AG20443 (cell line): ENCODE measurements around the gene CEP104.
"Not testable (repeated sequence)": the region's sequence is repeated elsewhere in the genome, so short reads cannot be mapped to it uniquely, and the experiment has no call there.

Source experiments
- DNase-seq: peaks from one replicate; pipeline ENCODE4 v3.0.0; 2012; ENCODE audit warnings: low spot score, mixed read lengths

Gene CEP104

DNA sequence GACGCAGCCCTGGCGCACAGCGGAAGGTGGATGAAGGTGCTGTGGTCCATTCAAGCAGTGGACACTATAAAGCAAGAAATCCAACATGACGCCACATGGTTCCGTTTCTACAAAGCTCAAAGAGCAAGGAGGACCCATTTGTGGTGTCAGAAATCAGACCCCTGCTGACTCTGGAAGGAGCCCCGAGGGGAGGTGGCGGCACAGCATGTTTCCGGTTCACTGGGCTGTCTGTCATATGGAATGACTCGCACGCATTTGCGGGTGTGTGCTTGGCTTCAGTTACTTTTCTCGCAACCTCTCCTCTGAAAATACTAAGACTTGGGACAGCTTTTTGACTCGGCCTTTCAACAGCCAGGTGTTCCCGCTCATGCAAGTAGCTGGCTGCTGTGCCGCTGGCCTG, 31.7 kb downstream of the CEP104 start:
- DNase-seq, result no peak

DNA sequence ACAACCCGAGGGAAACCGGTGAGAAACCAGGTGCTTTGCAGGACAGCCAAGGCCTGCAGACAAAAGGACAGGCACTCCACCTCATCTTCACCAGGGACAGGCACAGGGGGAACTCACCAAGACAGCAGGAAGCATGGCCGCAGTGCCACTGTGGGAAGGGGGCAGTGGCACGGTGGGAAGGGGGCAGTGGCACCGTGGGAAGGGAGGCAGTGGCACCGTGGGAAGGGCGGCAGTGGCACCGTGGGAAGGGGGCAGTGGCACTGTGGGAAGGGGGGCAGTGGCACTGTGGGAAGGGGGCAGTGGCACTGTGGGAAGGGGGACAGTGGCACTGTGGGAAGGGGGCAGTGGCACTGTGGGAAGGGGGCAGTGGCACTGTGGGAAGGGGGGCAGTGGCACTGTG, 32.4 kb downstream of the CEP104 start:
- no peak for DNase-seq

DNA sequence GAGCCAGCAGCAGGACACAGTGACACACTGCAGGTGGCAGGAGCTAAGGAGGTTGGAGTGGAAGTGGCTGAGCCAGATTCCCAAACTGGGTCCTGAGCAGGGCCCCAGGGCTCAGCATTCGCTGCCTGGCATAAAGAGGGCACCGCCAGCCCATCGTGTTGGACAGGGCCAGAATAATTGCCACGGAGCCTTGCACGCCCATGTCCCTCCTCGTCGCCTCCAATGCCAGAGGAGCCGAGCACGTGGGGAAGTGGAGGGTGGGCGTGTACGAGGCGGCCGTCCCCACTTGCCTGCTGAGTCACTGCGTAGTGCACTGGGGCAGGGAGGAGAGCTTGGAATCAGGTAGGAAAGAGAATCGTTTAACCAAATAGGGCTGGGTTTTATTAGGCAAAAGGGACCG, 34.6 kb downstream of the CEP104 start:
- DNase-seq, result no peak

DNA sequence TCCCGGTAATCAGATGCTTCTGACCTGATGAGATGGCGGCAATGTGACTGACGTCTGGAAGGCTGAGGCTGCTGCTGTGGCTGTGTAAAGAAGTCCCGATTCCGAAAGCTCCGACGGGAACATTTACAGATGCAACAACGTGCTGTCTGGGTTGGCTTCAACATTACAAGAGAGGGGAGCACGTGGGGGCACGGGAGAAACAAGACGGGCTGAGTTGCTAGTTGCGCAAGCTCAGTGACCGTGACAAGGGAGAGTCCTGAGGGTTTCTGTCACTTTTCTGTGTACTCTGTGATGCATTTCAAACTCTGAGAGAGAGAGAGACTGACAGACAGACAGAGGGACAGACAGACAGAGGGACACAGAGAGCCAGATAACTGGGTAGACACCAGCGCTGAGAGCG, 35.1 kb downstream of the CEP104 start:
- DNase-seq, result no peak

DNA sequence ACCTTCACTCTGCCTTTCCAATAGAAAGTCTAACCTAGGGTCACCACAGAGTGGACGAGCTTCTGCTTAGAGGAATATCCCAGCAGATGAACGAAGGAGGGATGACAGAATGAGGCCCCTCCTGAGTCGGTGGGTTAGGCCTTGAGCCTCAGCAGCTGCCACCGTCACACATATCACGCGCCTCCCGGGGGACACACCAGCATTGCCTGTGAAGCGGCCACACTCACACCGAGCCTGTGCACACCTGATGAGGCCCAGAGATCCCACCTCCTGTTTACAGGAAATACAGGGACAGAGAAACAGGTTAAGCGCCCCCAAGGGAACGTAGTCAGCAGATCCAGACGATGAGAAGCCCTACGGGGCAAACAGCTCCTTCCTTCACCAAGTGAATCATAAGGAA, 35.6 kb downstream of the CEP104 start:
- DNase-seq, result no peak

DNA sequence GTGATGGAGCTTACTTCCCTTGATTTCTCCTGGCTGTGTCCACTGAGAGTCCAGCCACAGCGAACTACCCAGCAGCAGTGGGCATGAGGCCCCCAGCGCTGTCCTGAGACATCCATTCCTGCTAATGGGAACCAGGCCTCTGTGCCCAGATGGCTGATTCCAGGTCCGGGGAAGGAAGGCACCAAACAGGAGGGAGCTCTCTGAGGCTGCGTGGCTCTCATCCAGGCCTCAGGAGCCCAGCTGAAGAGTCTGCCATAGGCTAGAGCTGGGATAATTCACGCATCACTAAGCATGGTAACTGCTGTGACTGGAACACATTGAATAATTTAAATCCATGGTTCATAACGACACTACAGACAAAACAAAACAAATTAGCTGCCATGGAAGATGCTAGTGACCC, 36.0 kb downstream of the CEP104 start:
- DNase-seq, result no peak

DNA sequence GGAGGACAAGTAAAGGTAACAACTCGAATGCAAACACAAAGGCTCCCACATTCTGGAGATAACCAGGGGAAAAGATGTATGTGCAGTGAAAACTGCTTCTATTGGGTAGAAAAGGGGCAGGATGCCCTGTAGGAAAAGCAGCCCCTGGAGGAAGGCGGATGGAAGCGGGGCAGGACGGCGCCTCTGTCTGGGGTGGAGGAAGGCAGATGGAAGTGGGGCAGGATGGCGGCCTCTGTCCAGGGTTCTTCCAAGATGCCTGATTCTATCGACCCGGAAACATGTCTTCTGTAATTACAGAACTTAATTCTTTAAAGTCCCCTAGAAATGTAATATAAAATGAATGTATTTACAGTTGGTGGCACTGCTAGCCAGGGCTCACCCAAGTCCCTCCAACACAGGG, 36.7 kb downstream of the CEP104 start:
- no peak for DNase-seq

DNA sequence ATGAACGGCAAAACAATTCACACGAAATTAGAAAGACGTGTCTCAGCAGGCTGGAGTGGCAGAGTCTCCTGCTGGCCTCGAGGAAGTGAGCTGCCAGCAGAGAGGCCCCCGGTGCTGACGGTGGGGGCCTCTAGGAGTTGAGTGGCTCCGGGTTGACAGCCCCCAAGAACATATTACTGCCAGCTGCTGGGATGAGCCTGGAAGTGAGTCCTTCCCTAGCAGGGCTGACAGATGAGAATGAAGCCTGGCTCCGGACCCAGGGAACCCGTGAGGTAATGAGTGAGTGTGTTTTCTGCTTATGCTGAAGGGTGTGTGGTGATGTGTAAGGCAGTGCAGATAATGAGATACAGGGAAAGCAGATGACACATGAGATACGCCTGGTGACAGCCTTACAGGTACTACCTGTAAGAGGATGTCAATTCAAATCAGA, 37.2 kb downstream of the CEP104 start:
- DNase-seq, result no peak

DNA sequence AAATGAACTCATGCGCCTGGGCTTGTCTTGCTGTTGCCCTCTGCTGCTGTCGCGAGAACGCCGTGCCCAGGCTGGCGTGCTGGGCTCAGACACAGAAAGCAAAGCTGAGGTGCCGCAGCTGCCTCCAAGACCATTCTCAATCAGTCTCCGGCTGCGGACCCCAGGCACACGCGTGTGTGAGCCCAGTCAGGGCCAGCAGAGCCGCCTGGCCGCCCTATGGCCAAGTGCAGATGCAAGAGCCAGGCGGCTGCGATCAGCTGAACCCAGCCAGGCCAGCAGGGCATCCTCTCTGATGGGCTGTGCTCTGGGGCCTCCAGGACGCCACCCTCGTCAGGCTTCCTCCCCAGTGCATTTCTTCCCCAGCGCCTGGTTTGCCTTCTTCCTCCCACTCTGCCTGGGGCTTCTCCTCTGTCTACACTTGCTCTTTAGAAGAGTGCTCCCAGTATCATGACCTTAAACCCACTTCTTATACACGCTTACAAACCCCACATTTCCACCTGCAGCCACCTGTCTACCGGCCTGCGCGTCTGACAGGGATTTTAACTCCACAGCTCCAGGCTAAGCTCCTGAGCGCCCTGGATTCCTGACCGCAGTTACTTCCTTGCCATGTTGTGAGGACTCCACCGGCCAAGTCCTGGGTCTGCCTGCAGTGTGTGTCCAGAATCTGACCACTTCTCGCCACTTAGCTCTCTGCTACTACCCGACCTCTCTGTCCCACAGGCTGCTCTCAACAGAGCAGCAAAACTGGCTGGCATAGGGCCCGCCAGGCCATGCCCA, 39.0 kb downstream of the CEP104 start:
- DNase-seq, result no peak

DNA sequence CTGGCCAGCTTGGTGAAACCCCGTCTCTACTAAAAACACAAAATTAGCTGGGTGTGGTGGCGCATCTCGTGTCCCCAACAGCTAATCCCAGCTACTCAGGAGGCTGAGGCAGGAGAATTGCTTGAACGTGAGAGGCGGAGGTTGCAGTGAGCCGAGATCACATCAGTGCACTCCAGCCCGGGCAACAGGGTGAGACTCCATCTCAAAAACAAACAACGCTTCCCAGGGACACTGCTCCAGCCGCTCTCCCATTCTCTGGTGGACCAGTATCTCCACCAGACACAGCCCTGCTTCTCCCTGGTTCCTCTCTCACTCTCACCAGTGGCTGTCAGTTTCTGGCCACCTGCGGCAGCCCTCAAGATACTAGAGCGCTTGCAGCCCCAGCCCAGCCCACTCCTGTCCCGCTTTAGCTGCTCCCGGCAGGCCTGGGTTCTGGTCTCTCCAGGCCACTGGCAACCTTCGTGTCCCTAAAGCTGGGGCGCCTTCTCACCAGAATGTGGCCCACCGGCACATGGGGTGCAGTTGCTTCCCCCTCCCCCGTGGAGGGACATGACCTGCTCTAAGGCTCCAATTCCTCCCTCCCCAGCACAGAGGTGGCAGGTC, 39.8 kb downstream of the CEP104 start:
- DNase-seq, result no peak

DNA sequence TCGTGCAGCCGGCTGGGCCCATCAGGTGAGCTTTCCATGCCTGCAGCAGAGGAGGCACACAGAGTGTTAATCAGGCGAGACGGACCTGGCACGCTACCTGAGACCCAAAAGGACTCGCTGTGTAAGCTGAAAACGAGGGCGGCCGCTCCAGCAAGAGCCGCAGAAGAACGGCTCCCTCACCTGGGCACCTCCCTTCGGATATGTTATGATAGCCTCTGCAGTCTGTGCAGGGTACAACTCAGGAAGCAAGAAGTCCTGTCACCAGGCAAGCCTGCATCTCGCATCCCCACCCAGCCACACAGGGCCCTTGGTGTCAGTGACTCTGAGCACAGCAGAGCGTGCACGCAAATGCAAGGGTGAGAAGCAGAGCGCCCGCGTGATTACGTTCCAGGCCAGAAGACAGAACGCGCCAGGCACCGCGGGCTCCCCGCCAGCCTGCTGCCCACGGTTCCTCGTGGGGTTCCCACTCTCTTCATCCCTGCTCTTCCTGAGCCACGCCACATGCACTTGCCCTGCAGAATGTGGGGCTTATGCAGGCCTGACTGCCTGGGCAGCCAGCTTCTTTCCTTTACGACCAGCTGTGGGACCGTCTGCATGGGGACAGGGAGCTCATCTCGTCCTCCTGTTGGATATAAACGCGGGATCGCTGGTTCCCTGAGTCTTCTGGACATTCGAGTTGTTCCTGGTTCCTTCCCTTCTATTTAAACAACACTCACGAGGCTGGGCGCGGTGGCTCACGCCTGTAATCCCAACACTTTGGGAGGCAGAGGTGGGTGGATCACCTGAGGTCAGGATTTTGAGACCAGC, 40.5 kb downstream of the CEP104 start:
- DNase-seq, result no peak

DNA sequence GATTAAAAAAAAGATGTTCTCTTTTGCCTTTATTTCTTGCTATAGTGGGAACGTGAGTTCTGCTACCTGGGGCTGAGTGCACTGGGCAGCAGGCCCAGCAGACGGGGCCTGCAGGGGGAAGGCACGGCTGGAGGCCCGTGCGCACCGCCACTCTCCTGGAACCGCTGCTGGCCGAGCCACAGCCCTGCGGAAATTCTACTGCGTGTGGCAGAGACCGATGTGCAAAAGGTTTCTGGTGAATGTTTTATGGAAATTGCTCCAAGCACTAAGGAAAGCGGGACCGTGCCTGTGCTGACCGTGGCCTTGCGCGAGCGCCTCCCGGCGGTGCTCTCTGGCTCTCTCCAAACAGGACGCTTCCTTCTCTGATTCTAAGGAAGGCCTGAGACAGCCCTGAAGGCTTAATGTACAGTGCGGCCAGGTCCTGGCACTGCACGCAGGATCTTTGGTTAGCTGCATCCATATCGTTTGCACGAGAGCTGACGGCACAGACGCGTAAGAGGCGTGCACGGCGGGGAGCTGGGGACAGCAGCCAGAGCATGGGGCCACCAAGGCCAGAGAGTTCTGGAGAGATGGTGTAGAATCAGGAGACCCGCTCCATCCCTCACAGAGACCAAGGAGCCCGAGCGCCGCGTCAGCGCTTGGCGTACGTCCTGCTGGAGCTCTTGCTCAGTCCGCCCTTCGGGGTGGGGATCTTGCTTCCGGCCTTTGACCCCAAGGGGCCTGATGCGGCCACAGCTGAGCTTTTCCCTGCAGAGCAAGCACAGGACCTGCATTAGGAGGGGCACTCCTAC, 42.0 kb downstream of the CEP104 start:
- no peak for DNase-seq

DNA sequence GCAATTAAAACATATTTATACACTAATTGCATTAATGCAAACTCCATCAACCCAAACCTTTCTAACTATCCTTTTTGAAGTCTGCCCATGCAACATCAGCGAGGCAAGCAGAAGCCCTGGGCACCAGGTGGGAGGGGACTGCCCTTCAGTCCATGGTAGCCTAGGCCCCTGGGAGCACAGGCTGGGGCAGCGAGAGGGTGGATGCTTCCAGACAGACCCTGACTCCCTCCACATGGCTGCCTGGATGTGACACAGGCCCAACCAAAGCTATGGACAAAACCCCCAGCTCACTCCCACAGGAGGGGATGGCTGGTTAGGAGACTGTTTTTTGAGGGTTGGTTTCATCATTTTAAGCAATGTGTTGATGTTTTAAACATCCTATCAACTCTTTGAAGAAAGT, 42.9 kb downstream of the CEP104 start:
- no peak for DNase-seq

DNA sequence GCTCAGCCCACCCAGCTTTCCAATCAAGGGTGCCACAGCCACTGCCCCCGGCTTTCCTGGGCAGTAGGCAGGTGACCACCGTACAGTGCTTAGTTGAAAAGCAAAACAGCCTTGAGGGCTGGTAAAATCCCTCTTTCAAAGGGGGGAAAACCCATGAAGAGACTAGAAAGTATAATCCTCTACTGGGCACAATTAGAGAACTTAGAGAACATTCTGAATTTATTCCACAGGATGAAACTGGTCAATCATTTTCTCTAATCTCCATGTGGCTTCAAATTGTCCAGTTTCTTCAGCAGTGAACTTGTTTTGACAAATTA, 45.5 kb downstream of the CEP104 start:
- DNase-seq, result no peak

DNA sequence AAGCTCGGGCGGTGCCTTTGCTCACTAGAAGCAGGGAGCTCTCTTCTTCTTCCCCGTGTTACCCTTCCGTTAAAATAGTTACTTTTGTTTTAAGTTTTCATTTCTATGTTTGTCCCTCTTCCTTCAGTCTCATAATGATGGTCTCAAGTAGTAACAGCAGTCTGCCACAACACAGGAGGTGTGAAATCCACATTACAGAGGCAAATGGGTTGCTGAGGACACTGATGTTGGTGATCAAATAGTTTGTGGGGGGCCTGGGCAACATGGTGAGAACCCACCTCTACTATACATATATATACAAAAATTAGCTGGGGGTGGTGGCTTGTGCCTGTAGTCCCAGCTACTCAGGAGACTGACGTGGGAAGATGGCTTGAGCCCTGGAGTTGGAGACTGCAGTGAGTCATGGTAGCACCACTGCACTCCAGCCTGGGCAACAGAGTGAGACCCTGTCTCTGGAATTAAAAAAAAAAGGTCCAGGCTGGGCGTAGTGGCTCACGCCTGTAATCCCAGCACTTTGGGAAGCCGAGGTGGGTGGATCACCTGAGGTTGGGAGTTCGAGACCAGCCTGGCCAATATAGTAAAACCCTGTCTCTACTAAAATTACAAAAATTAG, 46.8 kb downstream of the CEP104 start:
- not testable (repeated sequence) for DNase-seq

DNA sequence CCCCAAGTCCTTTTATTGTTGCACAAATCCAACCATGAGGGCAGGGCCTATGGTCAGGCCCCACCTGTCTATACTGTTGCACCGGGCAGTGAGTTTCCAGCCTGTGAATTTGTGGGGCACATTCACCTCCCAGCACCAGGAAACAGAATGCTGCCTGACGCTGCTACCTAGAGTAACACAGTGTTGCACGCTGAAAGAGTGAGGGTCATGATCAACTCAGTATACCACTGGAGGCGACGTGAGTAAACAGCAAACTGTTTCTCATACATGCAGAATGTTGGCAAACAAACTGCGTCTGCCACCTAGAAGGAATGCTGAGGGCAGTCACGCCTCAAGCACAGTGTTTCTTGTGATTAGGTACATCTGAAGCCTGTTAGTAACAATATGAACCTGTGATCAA, 47.3 kb downstream of the CEP104 start:
- no peak for DNase-seq

DNA sequence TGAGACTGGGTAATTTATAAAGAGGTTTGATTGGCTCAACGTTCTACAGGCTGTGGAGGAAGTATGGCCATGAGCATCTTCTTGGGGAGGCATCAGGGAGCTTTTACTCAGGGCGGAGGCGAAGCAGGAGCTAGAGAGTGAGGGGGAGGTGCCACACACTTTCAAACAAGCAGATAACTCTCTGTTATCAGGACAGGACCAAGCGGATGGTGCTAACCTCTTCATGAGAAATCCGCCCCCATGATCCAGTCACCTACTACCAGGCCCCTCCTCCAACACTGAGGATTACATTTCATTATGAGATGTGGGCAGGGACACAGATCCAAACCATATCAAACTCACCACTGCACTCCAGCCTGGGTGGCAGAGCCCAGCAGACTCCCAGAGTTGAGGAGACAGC, 49.2 kb downstream of the CEP104 start:
- DNase-seq, result no peak

DNA sequence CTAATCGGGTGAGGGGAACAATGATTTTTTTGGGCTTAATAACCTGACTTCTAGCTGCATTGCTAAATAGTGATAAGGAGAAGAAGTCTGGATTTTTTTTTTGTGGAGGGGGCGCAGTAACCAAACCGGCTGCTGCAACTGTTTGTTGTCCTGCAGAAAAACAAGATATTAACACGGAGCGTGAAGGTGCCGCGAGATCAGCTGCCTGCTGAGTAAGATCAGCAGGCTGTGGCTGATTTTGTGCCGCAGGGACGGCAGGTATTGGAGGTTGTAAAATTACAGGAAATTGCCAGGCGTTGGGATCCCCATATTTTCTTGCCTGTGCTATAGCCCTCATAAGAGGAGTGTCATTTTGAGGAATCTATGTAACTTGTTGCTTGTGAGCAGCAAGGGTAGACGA, 52.0 kb downstream of the CEP104 start:
- no peak for DNase-seq

DNA sequence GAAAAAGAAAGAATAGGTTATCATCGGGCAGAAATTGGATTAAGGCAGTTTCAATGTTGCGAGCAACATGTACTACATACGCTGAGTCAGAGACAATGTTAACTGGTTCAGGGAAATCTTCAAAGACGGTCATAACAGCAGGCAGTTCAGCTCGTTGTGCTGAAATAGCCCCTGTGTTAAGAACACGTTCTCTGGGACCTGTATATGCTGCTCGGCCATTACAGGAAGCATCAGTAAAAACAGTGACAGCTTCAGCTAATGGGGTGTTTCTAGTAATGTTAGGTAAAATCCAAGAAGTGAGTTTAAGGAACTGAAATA, 52.4 kb downstream of the CEP104 start:
- DNase-seq, result not testable (repeated sequence)

DNA sequence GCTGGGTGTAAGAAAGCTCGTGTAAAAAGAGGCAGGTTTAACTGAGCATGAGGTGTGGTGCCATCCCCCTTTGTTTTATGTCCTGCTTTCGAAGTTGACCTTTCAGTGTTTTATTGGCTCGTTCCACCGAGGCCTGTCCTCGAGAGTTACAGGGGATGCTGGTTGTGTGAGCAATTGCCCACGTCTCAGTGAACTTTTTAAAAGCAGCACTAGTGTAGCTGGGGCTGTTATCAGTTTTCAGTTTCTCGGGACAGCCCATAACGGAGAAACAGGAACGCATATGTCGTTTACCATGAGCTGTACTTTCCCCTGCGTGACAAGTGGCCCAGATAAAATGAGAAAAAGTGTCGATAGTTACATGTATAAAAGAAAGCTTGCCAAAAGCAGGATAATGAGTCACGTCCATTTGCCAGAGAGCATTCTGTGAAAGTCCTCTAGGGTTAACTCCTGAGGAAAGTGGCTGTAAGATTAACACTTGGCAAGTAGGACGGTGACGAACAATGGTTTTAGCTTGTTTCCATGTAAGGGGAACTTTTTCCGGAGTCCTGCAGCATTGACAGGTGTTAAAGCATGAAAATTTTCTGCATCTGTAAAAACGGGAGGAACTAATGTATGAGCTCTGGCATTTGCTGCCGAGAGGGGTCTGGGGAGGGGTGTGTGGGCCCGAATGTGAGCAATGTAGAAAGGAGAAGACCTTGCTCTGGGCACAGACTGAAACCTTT, 52.9 kb downstream of the CEP104 start:
- DNase-seq, result no peak

DNA sequence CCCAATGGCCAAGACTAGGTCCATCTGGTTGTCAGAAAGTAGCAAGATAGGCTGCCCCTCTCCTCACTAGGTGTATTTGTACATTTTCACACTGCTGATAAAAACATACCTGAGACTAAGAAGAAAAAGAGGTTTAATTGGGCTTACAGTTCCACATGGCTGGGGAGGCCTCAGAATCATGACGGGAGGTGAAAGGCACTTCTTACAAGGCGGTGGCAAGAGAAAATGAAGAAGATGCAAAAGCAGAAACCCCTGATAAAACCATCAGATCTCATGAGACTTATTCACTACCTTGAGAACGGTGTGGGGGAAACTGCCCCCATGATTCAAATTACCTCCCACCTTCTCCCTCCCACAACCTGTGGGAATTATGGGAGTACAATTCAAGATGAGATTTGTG, 56.2 kb downstream of the CEP104 start:
- DNase-seq, result not testable (repeated sequence)
